ACHN (cell line): ENCODE data around the gene MUL1.

Experiments
- DNase-seq: peaks from one replicate; pipeline ENCODE4 v3.0.0-alpha.2; 2015
- in situ Hi-C: cut with HindIII; loops from 2 replicates; pipeline ENCODE4 v1.10.0; 2017; ENCODE audit warnings: low sequenced_read_pairs, low pct_ligation_motif_present, low pct_unique_long_range_greater_than_20kb

Gene MUL1, protein sequence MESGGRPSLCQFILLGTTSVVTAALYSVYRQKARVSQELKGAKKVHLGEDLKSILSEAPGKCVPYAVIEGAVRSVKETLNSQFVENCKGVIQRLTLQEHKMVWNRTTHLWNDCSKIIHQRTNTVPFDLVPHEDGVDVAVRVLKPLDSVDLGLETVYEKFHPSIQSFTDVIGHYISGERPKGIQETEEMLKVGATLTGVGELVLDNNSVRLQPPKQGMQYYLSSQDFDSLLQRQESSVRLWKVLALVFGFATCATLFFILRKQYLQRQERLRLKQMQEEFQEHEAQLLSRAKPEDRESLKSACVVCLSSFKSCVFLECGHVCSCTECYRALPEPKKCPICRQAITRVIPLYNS

DNA sequence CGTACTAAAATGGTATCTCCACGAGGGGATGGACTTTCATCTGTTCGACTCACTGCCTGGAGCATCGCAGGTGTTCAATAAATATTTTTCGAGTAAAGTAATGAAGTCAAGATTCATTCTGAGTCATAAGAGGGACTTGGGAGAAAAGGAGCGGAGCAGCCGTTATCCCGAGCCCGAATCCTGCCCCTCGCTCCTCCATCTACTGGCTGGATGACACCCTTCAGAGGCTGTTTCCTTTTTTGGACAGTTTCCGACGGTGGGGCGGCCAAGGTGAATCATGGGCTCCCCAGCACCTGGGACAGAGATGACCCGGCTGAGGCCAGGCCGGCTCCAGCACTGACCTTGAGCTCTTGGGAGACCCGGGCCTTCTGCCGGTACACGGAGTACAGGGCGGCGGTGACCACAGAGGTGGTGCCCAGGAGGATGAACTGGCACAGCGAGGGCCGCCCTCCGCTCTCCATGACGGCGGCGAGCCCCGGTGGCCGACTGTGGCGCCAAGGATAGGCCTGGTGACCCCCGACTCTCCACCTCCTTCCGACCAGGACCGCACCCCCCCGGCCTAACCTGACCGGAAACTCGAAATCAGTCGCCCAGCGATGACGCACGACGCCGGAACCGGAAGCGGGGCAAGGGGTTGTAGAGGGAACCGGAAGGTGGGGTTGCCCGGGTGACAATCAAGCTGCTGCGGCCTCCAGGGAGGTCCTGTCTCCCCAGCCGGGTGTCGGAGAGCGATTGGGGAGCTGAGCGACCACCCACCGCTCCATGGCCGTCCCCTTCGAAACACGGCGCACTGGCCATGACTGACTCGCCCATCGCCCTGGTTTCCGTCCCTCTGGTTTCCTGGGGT is at the start of gene MUL1:
Gene MUL1 (minus strand): TSS at position 588 of the 847 bp plus-strand sequence. CDS start 127 bp downstream, at position 461.
- in situ Hi-C loops, result no loop called here
- peak; percentile 90 for DNase-seq

DNA sequence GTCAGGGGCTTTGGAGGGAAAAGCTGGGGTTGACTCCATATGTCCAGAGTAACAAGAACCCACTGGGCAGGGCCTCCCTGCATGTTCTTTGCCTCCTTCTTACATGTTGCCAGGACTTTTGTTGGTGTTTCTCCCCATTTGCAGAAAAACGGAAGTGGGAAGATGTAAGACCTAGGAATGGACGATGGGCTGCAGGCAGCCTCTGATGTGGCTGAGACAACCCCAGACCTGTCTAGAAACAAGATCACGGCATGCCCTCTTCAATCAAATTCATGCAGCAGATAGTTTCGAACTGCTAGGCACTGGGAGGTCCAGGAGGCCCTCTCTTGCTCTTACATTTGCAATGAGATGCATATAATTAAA is 47.8 kb upstream of the MUL1 start:
- no peak for DNase-seq
- in situ Hi-C loops, result no loop called here

DNA sequence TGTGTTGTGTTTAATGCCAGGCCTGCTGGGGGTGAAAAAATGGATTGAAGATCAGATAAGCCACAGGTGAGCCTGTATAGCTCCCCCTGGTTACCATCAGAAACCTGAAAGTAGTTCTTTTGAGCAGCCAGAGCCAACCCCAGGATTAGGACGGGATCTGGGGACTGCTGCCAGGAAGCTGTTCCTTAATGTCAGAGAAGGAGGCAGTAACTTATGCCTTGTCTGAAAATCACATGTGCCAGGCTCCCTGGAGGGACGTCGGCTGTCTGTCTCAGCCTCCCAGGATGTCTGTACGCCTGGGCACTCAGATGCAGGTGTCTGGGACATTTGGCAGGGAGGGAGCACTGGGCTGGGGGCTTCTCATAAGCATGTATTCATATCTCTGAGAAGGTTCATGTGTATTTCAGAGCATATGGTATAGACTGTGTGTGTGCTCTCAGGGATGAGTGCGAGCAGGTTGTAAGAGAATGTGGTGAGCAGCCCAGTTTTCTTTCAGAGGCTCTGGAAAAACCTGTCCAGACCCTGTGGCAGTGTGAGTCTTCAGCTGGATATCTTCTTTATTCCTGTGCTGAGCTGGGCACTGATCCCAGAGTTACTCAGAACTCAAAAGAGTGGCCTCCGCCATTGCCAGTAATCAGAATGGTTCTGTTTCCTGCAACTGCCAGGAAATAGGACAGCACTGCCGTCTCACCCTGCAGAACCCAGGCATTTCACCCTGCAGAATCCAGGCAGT is 47.2 kb upstream of the MUL1 start:
- DNase-seq, result no peak
- in situ Hi-C loops, result no loop called here

DNA sequence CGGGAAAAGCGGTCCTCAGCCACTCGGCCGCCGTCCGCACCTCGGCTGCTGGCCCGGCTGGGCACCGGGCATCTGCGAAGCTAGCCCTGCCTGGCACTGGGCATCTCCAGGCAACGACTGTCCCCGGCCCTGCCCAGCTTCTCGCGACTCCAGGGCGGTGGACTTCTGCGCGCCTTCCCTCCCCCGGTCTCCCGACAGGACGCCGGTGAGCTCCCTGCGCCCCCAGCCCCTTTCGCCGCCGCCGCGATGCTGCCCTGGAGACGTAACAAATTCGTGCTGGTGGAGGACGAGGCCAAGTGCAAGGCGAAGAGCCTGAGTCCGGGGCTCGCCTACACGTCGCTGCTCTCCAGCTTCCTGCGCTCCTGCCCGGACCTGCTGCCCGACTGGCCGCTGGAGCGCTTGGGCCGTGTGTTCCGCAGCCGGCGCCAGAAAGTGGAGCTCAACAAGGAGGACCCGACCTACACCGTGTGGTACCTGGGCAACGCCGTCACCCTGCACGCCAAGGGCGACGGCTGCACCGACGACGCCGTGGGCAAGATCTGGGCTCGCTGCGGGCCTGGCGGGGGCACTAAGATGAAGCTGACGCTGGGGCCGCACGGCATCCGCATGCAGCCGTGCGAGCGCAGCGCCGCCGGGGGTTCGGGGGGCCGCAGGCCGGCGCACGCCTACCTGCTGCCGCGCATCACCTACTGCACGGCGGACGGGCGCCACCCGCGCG is 44.9 kb upstream of the MUL1 start:
- DNase-seq, result no peak
- in situ Hi-C loops, result no loop called here

DNA sequence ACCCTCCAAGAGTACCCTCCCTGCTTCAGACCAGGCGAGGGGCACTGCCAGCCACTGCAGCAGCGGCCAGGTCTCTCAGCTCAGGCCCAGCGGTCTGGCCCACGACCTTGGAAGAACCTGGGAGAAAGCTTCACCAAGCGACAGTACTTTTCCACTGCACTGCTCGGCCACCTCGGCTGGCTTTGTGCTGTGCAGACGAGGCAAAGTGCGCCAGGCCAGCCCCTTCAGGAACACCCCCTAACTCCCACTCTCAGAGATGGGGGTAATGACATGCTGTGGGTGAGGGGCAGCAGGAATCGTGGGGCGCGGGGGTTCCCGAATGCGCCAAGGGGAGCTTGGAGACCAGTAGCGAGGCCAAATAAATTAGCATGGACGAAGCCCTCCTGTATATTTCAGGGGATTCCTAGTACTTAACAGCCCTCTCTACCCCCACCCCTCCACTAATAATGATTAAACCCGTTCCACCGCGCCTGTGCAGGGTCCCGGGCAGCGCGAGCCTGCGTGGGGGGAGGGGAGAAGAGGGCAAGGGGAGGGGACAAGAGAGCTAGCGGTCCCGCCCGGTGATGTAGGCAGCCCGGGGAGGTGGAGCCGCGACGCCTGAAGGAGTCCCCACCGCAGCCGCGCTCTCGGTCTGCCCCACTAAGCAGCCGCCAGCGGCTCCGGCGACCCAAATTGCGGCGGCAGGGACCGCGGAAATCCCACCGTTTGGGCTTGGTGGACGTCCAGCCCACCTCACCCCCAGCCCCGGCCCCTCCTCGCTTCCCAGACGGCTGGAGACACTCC is 44.2 kb upstream of the MUL1 start, which contains the start of gene FAM43B:
Gene FAM43B (plus strand): TSS at position 629 of the 783 bp plus-strand sequence. CDS start 401 bp downstream, outside the sequence.
- in situ Hi-C loops, result no loop called here
- peak; percentile 26 for DNase-seq

DNA sequence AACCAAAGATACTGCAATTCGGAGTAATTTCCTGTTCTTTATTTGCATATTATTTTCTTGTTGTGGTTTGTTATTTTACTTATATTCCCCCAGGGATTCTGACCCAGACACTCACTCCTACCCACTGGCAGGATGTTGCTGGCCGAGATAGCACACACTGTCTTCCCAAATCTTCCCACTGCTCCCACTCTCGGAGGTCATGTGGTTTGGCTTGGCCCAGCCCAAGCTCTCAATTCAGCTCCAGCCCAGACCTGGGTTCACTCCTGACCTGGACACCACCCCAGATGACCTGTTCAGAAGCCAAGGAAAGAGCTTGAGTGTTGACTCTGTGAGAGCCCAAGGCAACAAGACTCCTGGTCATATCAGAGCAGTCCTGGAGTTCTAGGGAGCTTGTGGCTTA is 43.2 kb upstream of the MUL1 start:
- no peak for DNase-seq
- in situ Hi-C loops, result no loop called here

DNA sequence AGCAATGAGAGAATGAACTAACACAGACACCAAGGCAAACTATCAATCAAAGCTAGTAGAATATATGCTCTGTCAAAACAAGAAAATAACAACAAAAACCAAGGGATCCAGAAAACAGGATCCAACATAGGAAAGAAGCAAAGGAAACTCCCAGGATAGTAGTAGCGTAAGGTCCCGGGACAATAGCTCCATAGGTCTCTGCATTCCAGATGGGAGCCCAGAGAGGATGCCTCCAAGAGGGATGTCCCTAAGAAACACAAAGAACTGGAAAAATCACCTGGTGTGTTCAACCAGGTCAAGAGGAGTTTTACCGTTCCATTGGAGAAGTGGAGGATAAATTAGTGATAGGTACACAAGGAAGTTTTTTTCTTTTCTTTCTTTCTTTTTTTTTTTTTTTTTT is 38.7 kb upstream of the MUL1 start:
- DNase-seq, result no peak
- in situ Hi-C loops, result no loop called here

DNA sequence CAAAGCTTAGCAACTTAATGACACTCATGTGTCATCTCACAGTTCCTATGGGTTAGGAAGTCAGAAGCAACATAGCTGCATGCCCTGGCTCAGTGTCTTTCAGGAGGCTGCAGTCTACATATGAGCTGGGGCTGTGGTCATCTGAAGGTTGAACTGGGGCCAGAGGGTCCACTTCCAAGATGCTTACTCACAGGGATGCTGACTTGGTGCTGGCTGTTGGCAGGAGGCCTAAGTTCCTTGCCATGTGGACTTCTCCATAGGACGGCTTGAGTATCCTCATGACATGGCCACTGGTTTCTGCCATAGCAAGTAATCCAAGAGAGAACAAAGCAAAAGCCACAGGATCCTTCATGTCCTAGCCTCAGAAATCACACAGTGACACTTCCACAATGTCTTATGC is 32.3 kb upstream of the MUL1 start:
- in situ Hi-C loops, result no loop called here

DNA sequence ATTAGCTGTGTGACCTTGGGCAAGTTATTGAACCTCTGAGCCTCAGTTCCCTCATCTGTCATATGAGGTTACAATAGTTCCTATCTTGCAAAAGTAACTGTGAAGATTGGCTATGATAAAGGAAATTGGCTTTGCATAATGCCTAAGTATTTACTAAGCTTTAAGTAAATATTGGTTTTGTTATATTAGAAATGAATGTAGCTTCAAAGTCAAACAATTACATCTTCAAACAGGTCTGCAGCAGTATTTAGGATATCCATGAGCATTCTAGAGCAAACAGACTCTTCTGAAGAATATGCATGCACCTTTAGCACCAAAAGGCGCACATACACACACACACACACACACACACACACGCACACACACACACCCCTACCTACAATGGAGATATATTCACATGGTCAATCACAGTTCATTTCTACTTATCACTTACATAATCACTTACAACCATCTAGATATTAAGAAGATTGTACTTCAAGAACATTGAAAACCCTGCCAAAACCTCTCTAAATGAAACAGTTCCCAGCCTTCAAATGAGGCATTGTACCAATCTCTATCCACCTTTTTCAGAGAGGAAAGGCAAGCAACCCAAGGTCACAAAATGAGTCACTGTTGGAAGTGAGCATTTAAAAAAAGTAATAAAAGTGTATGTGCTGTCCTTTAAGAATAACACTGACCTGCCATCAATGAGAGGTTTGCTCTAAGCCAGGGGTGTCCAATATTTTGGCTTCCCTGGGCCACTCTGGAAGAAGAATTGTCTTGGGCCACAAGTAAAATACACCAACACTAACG is 31.0 kb upstream of the MUL1 start:
- in situ Hi-C loops, result no loop called here
- no peak for DNase-seq

More for the DNA sequence above, 32.3 kb upstream of the MUL1 start:
- no peak for DNase-seq

DNA sequence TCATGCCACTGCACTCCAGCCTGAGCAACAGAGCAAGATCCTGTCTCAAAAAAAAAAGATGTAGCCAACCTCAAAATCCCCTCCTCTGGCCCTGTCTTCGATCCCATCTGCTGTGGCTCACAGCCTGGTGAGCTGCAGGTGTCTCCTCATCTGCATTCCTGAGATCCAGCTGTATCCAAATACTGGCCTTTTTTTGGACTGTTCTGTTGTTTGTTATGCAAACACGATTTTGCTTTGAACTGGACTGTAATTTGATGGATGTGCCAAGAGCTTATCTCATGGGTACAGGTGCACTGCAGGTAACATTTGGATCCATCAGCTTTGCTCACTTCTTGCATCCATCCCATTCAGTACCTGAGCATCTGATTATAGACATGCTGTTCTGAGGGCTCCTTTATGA is 30.3 kb upstream of the MUL1 start:
- no peak for DNase-seq
- in situ Hi-C loops, result no loop called here

DNA sequence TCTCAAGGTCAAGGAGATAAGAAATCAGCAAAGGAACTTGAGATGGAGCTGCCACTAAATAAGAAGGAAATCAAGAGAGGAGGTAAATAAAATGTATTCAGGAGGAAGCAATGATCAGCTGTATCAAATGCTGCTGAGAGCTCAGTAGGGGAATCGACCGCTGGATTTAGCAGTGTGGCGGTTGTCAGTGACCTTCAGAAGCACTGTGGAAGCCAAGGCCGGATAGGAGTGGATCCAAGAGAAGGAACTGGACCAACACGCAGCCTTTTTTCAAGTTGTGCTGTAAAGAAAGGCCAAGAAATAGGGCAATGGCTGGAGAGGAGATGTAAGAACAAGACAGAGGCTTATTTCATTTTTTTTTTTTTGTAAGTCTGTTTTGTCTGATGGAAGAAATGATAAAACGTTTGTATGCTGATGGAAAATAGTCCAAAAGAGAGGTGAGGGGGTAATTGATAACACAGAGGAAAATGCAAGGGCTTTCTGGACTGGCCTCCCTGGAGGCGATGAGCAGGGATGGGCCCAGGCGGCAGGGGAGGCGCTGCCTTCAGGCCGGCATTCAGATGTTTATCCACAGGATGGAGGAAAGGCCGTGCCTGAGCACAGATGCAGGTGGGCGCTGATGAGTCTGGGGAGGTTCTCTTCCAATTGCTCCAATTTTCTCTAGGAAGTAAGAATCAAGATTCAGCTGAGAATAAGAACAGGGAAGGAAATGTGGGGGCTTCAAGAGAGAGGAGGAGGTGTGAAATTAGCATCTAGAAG is 26.9 kb upstream of the MUL1 start:
- no peak for DNase-seq
- in situ Hi-C loops, result no loop called here

DNA sequence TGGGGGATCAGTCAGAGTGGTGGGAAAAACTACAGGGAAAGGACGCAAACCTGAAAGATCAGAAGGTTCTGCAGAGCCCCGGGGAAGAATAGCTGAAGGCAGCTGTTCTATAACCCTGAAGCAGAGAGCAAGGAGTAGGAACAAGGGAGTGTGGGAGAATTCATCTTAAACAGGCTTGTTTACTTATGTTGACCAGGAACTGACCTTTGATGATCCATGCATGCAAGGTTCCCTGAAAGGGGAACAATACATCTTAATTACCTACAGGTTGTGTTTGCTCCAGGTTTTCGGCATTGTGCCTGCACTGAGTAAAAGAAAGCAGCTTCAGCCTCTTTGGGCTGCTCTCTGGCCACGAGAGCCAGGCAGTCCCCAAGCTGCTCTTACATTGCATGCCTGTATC is 25.7 kb upstream of the MUL1 start:
- no peak for DNase-seq
- in situ Hi-C loops, result no loop called here

DNA sequence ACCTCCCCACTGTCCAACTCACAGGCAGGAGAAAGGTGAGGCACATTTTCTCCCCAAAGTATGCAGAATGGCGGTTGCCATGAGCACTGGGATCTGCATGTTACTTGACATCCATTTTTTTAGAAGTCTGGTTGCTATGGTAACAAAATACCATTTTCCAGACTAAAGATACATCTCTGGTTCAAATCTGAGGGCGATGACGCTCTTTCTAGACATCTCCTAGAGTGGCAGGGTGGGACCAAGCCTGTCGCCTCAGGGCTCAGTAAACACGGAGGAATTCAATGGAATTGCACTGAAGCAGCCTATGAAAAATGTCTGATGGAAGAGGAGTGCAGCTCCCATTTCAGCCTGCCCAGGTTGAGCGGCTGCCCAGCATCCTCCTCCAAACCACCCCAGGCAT is 22.9 kb upstream of the MUL1 start:
- DNase-seq, result no peak
- in situ Hi-C loops, result no loop called here

DNA sequence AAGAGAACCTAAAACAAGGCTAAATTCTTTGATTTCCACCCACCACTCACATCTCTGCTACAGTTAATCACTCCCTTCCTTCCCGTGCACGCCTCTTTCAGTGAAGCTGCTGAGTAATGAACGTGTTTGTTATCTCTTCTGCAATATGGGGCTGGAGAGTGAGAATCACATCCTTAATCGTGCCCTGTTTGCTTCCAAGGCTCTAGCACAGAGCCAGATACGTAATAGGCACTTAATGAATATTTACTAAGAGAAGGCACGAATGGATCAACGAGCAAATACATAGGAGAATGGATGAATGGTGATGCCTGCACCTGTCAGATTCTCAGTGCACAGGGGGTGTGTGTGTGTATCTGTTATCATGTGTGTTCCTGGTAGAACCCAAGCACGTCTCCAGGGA is 22.4 kb upstream of the MUL1 start:
- no peak for DNase-seq
- in situ Hi-C loops, result no loop called here

DNA sequence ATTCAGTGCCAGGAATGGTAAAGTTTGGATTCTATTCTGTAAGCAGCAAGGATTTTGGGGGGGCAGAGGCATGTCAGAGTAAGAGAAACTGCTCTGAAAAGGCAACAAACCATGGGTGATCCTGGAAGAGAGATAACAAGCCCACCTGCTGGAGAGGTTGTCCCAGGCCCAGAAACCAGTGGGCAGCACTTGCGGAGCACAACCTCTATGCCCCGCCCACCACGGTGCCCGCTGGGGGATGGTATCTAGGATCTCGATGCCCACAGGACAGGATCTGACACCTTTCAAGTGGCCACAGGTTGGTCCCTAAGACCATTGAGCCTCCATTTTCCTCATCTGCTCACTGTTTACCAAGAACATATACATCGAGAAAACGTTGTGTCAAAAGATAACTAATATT is 20.3 kb upstream of the MUL1 start:
- no peak for DNase-seq
- in situ Hi-C loops, result no loop called here

DNA sequence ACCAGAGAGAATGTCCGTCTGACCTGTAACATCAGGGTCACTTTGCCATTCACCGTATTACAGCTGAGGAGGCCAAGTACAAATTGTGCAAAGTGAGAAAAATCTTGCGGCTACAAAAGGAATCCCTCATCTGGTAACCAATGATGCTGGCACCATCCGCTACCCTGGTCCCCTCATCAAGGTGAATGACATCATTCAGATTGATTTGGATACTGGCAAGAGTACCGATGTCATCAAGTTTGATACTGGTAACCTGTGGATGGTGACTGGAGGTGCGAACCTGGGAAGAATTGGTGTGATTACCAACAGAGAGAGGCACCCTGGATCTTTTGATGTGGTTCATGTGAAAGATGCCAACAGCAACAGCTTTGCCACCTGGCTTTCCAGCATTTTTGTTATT is 18.3 kb upstream of the MUL1 start:
- in situ Hi-C loops, result no loop called here
- DNase-seq, result no peak
